Nephron progenitor cell (in vitro differentiated cells): ENCODE measurements around the gene ASS1.

Source experiments
- DNase-seq: peaks from one replicate; pipeline ENCODE4 v3.0.0; 2021
- H3K27ac Mint-ChIP-seq: 2 replicates; pipeline ENCODE4 v1.8.0; 2021; ENCODE audit warnings: mild to moderate bottlenecking, moderate library complexity, mixed read lengths
- H3K27me3 Mint-ChIP-seq: 2 replicates; pipeline ENCODE4 v1.8.0; 2021; ENCODE audit warnings: mild to moderate bottlenecking, low read depth, mixed read lengths; ENCODE audit not compliant: poor library complexity
- H3K36me3 Mint-ChIP-seq: 2 replicates; pipeline ENCODE4 v1.8.0; 2021; ENCODE audit warnings: low read depth, mixed read lengths
- H3K4me1 Mint-ChIP-seq: 2 replicates; pipeline ENCODE4 v1.8.0; 2021; ENCODE audit warnings: mixed read lengths
- H3K4me3 Mint-ChIP-seq: 2 replicates; pipeline ENCODE4 v1.8.0; 2021; ENCODE audit warnings: mild to moderate bottlenecking, moderate library complexity, mixed read lengths
- H3K9me3 Mint-ChIP-seq: 2 replicates; pipeline ENCODE4 v1.8.0; 2021; ENCODE audit warnings: mild to moderate bottlenecking, moderate library complexity, mixed read lengths
- CTCF ChIP-seq: fragments of 200-600 bp; sonication (generic); IDR thresholded peaks from 2 replicates; pipeline ENCODE4 v1.5.0; 2021; ENCODE audit warnings: antibody characterized with exemption

Gene ASS1

GRCh38 chr9:130473009-130473408, 28.2 kb downstream of the ASS1 start:
- Mint-ChIP-seq H3K4me3 (no peak overlapping the region), H3K27ac (no peak overlapping the region), H3K36me3 (no peaks in the 10 kb centered on the region), H3K9me3 (no peaks in the 10 kb centered on the region), H3K27me3 (peaks cover 58% of the 10 kb centered on the region), H3K4me1 (peaks cover 43% of the 10 kb centered on the region)
- no peak for TF ChIP-seq CTCF
- DNase-seq = no peak

GRCh38 chr9:130473566-130473965, 28.8 kb downstream of the ASS1 start:
- Mint-ChIP-seq H3K4me1 (peaks cover 43% of the 10 kb centered on the region), H3K4me3 (no peak overlapping the region), H3K27me3 (peaks cover 62% of the 10 kb centered on the region)

GRCh38 chr9:130474106-130474505, 29.3 kb downstream of the ASS1 start:
- Mint-ChIP-seq H3K27me3 (peaks cover 60% of the 10 kb centered on the region), H3K36me3 (no peaks in the 10 kb centered on the region), H3K27ac (no peak overlapping the region), H3K9me3 (no peaks in the 10 kb centered on the region), H3K4me3 (no peak overlapping the region), H3K4me1 (peaks cover 48% of the 10 kb centered on the region)
- no peak for TF ChIP-seq CTCF
- no peak for DNase-seq

More at GRCh38 chr9:130473566-130473965, 28.8 kb downstream of the ASS1 start:
- no peak for DNase-seq
- TF ChIP-seq CTCF = no peak
- no peaks in the 10 kb centered on the region for H3K9me3 Mint-ChIP-seq
- H3K27ac Mint-ChIP-seq = no peak overlapping the region
- H3K36me3 Mint-ChIP-seq = no peaks in the 10 kb centered on the region

GRCh38 chr9:130476151-130476730, 31.5 kb downstream of the ASS1 start:
- H3K4me1 Mint-ChIP-seq = peaks cover 60% of the 10 kb centered on the region
- peaks cover 60% of the 10 kb centered on the region for H3K27me3 Mint-ChIP-seq
- no peaks in the 10 kb centered on the region for H3K9me3 Mint-ChIP-seq
- no peak for TF ChIP-seq CTCF
- no peak overlapping the region for H3K27ac Mint-ChIP-seq
- H3K4me3 Mint-ChIP-seq = no peak overlapping the region
- DNase-seq = no peak
- H3K36me3 Mint-ChIP-seq = no peaks in the 10 kb centered on the region

- H3K36me3 Mint-ChIP-seq = no peaks in the 10 kb centered on the region
- no peak for TF ChIP-seq CTCF
These were observed 32.8 kb downstream of the ASS1 start for GRCh38 chr9:130477564-130477963.

GRCh38 chr9:130478152-130478551, 33.4 kb downstream of the ASS1 start:
- TF ChIP-seq CTCF = no peak
- no peak overlapping the region for H3K27ac Mint-ChIP-seq
- H3K27me3 Mint-ChIP-seq = peaks cover 66% of the 10 kb centered on the region
- DNase-seq = no peak
- H3K4me1 Mint-ChIP-seq = peaks cover 57% of the 10 kb centered on the region
- H3K36me3 Mint-ChIP-seq = no peaks in the 10 kb centered on the region
- no peak overlapping the region for H3K4me3 Mint-ChIP-seq
- H3K9me3 Mint-ChIP-seq = no peaks in the 10 kb centered on the region

More at GRCh38 chr9:130477564-130477963, 32.8 kb downstream of the ASS1 start:
- H3K27me3 Mint-ChIP-seq = peaks cover 65% of the 10 kb centered on the region
- peaks cover 53% of the 10 kb centered on the region for H3K4me1 Mint-ChIP-seq
- DNase-seq = no peak
- H3K27ac Mint-ChIP-seq = no peak overlapping the region
- H3K4me3 Mint-ChIP-seq = no peak overlapping the region
- H3K9me3 Mint-ChIP-seq = no peaks in the 10 kb centered on the region
